ENCODE results near the gene SERP2. TPM values are rescaled to one million over a fixed set of nuclear protein-coding genes. Genes with fewer than 3 reads are reported as not detected.

SERP2 gene
- total and polyA plus RNA-seq, 9 donors: 4.6 to 6.8 (median 5.5) TPM

GRCh38 chr13:44368599-44369368 lies 4.8 kb upstream of the SERP2 start:
- H3K27me3 ChIP-seq (ENCODE audit: control insufficient read depth, insufficient read depth, low read length): peaks cover 5% of the 10 kb centered on the region
- DNase-seq: no peak

GRCh38 chr13:44371421-44371820 lies 2.2 kb upstream of the SERP2 start:
- peaks cover 10% of the 10 kb centered on the region for H3K4me1 ChIP-seq (ENCODE audit: control insufficient read depth, insufficient read depth, low read length)
- no peaks in the 10 kb centered on the region for H3K36me3 ChIP-seq (ENCODE audit: control insufficient read depth, insufficient read depth, low read length)
- no peak overlapping the region for H3K27ac ChIP-seq (ENCODE audit: low read length)
- no peak for DNase-seq
- H3K27me3 ChIP-seq (ENCODE audit: control insufficient read depth, insufficient read depth, low read length): peaks cover 2% of the 10 kb centered on the region
- H3K4me3 ChIP-seq (ENCODE audit: low read length): no peak overlapping the region
- WGBS (ENCODE audit: insufficient coverage): 100% methylated on average over 2 of the region's 3 CpGs
- no peaks in the 10 kb centered on the region for H3K9me3 ChIP-seq (replicated peaks; ENCODE audit: control insufficient read depth, low read depth, low read length)

More at GRCh38 chr13:44368599-44369368, 4.8 kb upstream of the SERP2 start:
- no peak overlapping the region for H3K4me3 ChIP-seq (ENCODE audit: low read length)
- WGBS (ENCODE audit: insufficient coverage): no CpG with 5 or more reads among the region's 5 CpGs
- H3K9me3 ChIP-seq (replicated peaks; ENCODE audit: control insufficient read depth, low read depth, low read length): no peaks in the 10 kb centered on the region
- H3K4me1 ChIP-seq (ENCODE audit: control insufficient read depth, insufficient read depth, low read length): peaks cover 7% of the 10 kb centered on the region
- no peaks in the 10 kb centered on the region for H3K36me3 ChIP-seq (ENCODE audit: control insufficient read depth, insufficient read depth, low read length)
- H3K27ac ChIP-seq (ENCODE audit: low read length): no peak overlapping the region

GRCh38 chr13:44373247-44373600 lies 400 bp upstream of the SERP2 start:
- WGBS (ENCODE audit: insufficient coverage): 11% methylated on average over 29 of the region's 29 CpGs
- H3K27me3 ChIP-seq (ENCODE audit: control insufficient read depth, insufficient read depth, low read length): peaks cover 2% of the 10 kb centered on the region
- peaks cover 10% of the 10 kb centered on the region for H3K4me1 ChIP-seq (ENCODE audit: control insufficient read depth, insufficient read depth, low read length)
- no peaks in the 10 kb centered on the region for H3K9me3 ChIP-seq (replicated peaks; ENCODE audit: control insufficient read depth, low read depth, low read length)
- no peaks in the 10 kb centered on the region for H3K36me3 ChIP-seq (ENCODE audit: control insufficient read depth, insufficient read depth, low read length)
- no peak overlapping the region for H3K27ac ChIP-seq (ENCODE audit: low read length)
- peak overlapping the region; percentile 48 for H3K4me3 ChIP-seq (ENCODE audit: low read length)
- no peak for DNase-seq

- Histone ChIP-seq H3K27ac (ENCODE audit: low read length) (no peak overlapping the region), H3K4me3 (ENCODE audit: low read length) (peak overlapping the region; percentile 48), H3K36me3 (ENCODE audit: control insufficient read depth, insufficient read depth, low read length) (no peaks in the 10 kb centered on the region), H3K27me3 (ENCODE audit: control insufficient read depth, insufficient read depth, low read length) (peaks cover 2% of the 10 kb centered on the region), H3K4me1 (ENCODE audit: control insufficient read depth, insufficient read depth, low read length) (peaks cover 10% of the 10 kb centered on the region), H3K9me3 (replicated peaks; ENCODE audit: control insufficient read depth, low read depth, low read length) (no peaks in the 10 kb centered on the region)
- 10% methylated on average over 3 of the region's 10 CpGs for WGBS (ENCODE audit: insufficient coverage)
- no peak for DNase-seq
These were observed 706 bp downstream of the SERP2 start for GRCh38 chr13:44374348-44374712.

- DNase-seq: no peak
- Histone ChIP-seq H3K27ac (ENCODE audit: low read length) (no peak overlapping the region), H3K4me3 (ENCODE audit: low read length) (no peak overlapping the region), H3K9me3 (replicated peaks; ENCODE audit: control insufficient read depth, low read depth, low read length) (no peaks in the 10 kb centered on the region), H3K27me3 (ENCODE audit: control insufficient read depth, insufficient read depth, low read length) (no peaks in the 10 kb centered on the region), H3K4me1 (ENCODE audit: control insufficient read depth, insufficient read depth, low read length) (peaks cover 3% of the 10 kb centered on the region), H3K36me3 (ENCODE audit: control insufficient read depth, insufficient read depth, low read length) (peaks cover 5% of the 10 kb centered on the region)
- WGBS (ENCODE audit: insufficient coverage): no CpG with 5 or more reads among the region's 3 CpGs
These were observed 4.7 kb downstream of the SERP2 start for GRCh38 chr13:44378277-44378676.

- peaks cover 5% of the 10 kb centered on the region for H3K36me3 ChIP-seq (ENCODE audit: control insufficient read depth, insufficient read depth, low read length)
- 80% methylated on average over 1 of the region's 2 CpGs for WGBS (ENCODE audit: insufficient coverage)
- no peaks in the 10 kb centered on the region for H3K4me1 ChIP-seq (ENCODE audit: control insufficient read depth, insufficient read depth, low read length)
- H3K9me3 ChIP-seq (replicated peaks; ENCODE audit: control insufficient read depth, low read depth, low read length): no peaks in the 10 kb centered on the region
- no peak overlapping the region for H3K4me3 ChIP-seq (ENCODE audit: low read length)
- H3K27me3 ChIP-seq (ENCODE audit: control insufficient read depth, insufficient read depth, low read length): no peaks in the 10 kb centered on the region
- no peak for DNase-seq
- no peak overlapping the region for H3K27ac ChIP-seq (ENCODE audit: low read length)
These were observed 6.3 kb downstream of the SERP2 start for GRCh38 chr13:44379885-44380284.

- H3K4me3 ChIP-seq (ENCODE audit: low read length): no peak overlapping the region
- WGBS (ENCODE audit: insufficient coverage): 88% methylated on average over 2 of the region's 3 CpGs
- no peaks in the 10 kb centered on the region for H3K27me3 ChIP-seq (ENCODE audit: control insufficient read depth, insufficient read depth, low read length)
- no peaks in the 10 kb centered on the region for H3K4me1 ChIP-seq (ENCODE audit: control insufficient read depth, insufficient read depth, low read length)
- no peak overlapping the region for H3K27ac ChIP-seq (ENCODE audit: low read length)
- peaks cover 5% of the 10 kb centered on the region for H3K36me3 ChIP-seq (ENCODE audit: control insufficient read depth, insufficient read depth, low read length)
- no peak for DNase-seq
- H3K9me3 ChIP-seq (replicated peaks; ENCODE audit: control insufficient read depth, low read depth, low read length): no peaks in the 10 kb centered on the region
These were observed 7.0 kb downstream of the SERP2 start for GRCh38 chr13:44380404-44381165.

- Histone ChIP-seq H3K36me3 (ENCODE audit: control insufficient read depth, insufficient read depth, low read length) (peaks cover 5% of the 10 kb centered on the region), H3K27me3 (ENCODE audit: control insufficient read depth, insufficient read depth, low read length) (no peaks in the 10 kb centered on the region), H3K4me1 (ENCODE audit: control insufficient read depth, insufficient read depth, low read length) (no peaks in the 10 kb centered on the region), H3K4me3 (ENCODE audit: low read length) (no peak overlapping the region), H3K9me3 (replicated peaks; ENCODE audit: control insufficient read depth, low read depth, low read length) (no peaks in the 10 kb centered on the region), H3K27ac (ENCODE audit: low read length) (no peak overlapping the region)
- no peak for DNase-seq
- 91% methylated on average over 5 of the region's 5 CpGs for WGBS (ENCODE audit: insufficient coverage)
These were observed 9.1 kb downstream of the SERP2 start for GRCh38 chr13:44382635-44383145.

GRCh38 chr13:44383945-44384344 lies 10.3 kb downstream of the SERP2 start:
- 55% methylated on average over 5 of the region's 5 CpGs for WGBS (ENCODE audit: insufficient coverage)
- Histone ChIP-seq H3K27me3 (ENCODE audit: control insufficient read depth, insufficient read depth, low read length) (no peaks in the 10 kb centered on the region), H3K4me1 (ENCODE audit: control insufficient read depth, insufficient read depth, low read length) (no peaks in the 10 kb centered on the region), H3K36me3 (ENCODE audit: control insufficient read depth, insufficient read depth, low read length) (peaks cover 5% of the 10 kb centered on the region), H3K9me3 (replicated peaks; ENCODE audit: control insufficient read depth, low read depth, low read length) (no peaks in the 10 kb centered on the region), H3K4me3 (ENCODE audit: low read length) (no peak overlapping the region), H3K27ac (ENCODE audit: low read length) (no peak overlapping the region)
- DNase-seq: no peak

GRCh38 chr13:44384778-44385177 lies 11.2 kb downstream of the SERP2 start:
- no peak overlapping the region for H3K27ac ChIP-seq (ENCODE audit: low read length)
- peaks cover 3% of the 10 kb centered on the region for H3K36me3 ChIP-seq (ENCODE audit: control insufficient read depth, insufficient read depth, low read length)
- no peak overlapping the region for H3K4me3 ChIP-seq (ENCODE audit: low read length)
- no peaks in the 10 kb centered on the region for H3K27me3 ChIP-seq (ENCODE audit: control insufficient read depth, insufficient read depth, low read length)
- no peak for DNase-seq
- H3K9me3 ChIP-seq (replicated peaks; ENCODE audit: control insufficient read depth, low read depth, low read length): no peaks in the 10 kb centered on the region
- no CpG with 5 or more reads among the region's 1 CpG for WGBS (ENCODE audit: insufficient coverage)
- H3K4me1 ChIP-seq (ENCODE audit: control insufficient read depth, insufficient read depth, low read length): no peaks in the 10 kb centered on the region

Data from muscle of leg (tissue), 11 donors.